ENCODE data around the gene ENOX1. TPM values are rescaled to one million over a fixed set of nuclear protein-coding genes. Genes with fewer than 3 reads are reported as not detected.

The ENOX1 gene
- total and polyA plus RNA-seq, 2 of the 8 experiments (the other 6 are each of a cell fraction or from before 2014, with no cell fraction given), result 0.23 to 0.37 TPM

GRCh38 chr13:43760257-43760656, 26.5 kb downstream of the ENOX1 start:
- H3K4me3 ChIP-seq (ENCODE audit: extremely low read depth in 1 of 4, insufficient read depth in 2 of 4, low read depth in 3 of 4, low read length in 4 of 4), result no peak overlapping the region
- no peak overlapping the region for H2BK120ac ChIP-seq (replicated peaks; ENCODE audit: low read depth, low read length)
- FAIRE-seq (no peak), DNase-seq (ENCODE audit: low read depth in 1 of 2, low spot score in 2 of 2) (no peak)
- H3K4me1 ChIP-seq (replicated peaks in 1 of 4; ENCODE audit: control insufficient read depth in 3 of 4, insufficient read depth in 4 of 4, low read length in 3 of 4), result peaks cover 0 to 6% (median 1%) of the 10 kb centered on the region in 4 experiments; a peak in 2 of 7 replicates
- no peak overlapping the region for H3K4me2 ChIP-seq (ENCODE audit: insufficient read depth in 1 of 2, low read depth in 2 of 2, low read length in 2 of 2)
- no peaks in the 10 kb centered on the region for H3K36me3 ChIP-seq (ENCODE audit: control insufficient read depth in 2 of 4, insufficient read depth in 4 of 4, low read length in 3 of 4)
- H3K79me2 ChIP-seq (ENCODE audit: control insufficient read depth in 1 of 2, insufficient read depth in 2 of 2, low read length in 2 of 2), result no peaks in the 10 kb centered on the region
- WGBS, 2 experiments (ENCODE audit: extremely low coverage in 1 of 2, insufficient coverage in 1 of 2, insufficient read length in 1 of 2, insufficient replicate concordance in 2 of 2, low coverage in 1 of 2, low lambda C conversion rate in 2 of 2, missing lambda C conversion rate in 1 of 2), result 76% methylated on average over 3 of the region's 3 CpGs; no CpG with 5 or more reads in 1 of the 2 experiments
- H3K4ac ChIP-seq (replicated peaks; ENCODE audit: insufficient read length, low read depth, low read length), result no peak overlapping the region
- CTCF ChIA-PET (ENCODE audit: partially characterized antibody), result no interaction called here
- H2AFZ ChIP-seq (ENCODE audit: low read length), result no peak overlapping the region
- no peak overlapping the region for H4K8ac ChIP-seq (ENCODE audit: extremely low read depth, insufficient read depth, low read length)
- no peaks in the 10 kb centered on the region for H3K9me3 ChIP-seq (ENCODE audit: insufficient read depth in 2 of 2, low read depth in 1 of 2, low read length in 1 of 2)
- H2AK5ac ChIP-seq (ENCODE audit: low read depth, low read length), result no peak overlapping the region
- POLR2A ChIA-PET (ENCODE audit: partially characterized antibody), result no interaction called here
- no peak overlapping the region for H2BK5ac ChIP-seq (ENCODE audit: low read depth, low read length)
- no peaks in the 10 kb centered on the region for H4K20me1 ChIP-seq (replicated peaks in 1 of 2; ENCODE audit: control insufficient read depth in 1 of 2, insufficient read depth in 2 of 2, low read length in 2 of 2)
- TF ChIP-seq RAD21 (IDR thresholded peaks at IDR 0.05 in 1 of 2, conservative IDR thresholded peaks at IDR 0.05 in 1 of 2; ENCODE audit: low read depth in 2 of 2, low read length in 2 of 2), result no peak
- TF ChIP-seq BRCA1 (IDR thresholded peaks at IDR 0.05; ENCODE audit: low read depth, low read length), result no peak
- no peak for TF ChIP-seq FOSL1 (IDR thresholded peaks at IDR 0.05; ENCODE audit: insufficient read depth, low read depth, low read length)
- H2BK15ac ChIP-seq (ENCODE audit: low read length), result no peak overlapping the region
- H3K56ac ChIP-seq (replicated peaks; ENCODE audit: insufficient read length, low read depth, low read length), result no peak overlapping the region
- H3K27me3 ChIP-seq (replicated peaks in 1 of 4; ENCODE audit: control insufficient read depth in 3 of 4, extremely low read depth in 1 of 4, insufficient read depth in 3 of 4, low read length in 3 of 4), result no peaks in the 10 kb centered on the region
- H3K79me1 ChIP-seq (ENCODE audit: low read depth, low read length), result no peaks in the 10 kb centered on the region
- no peaks in the 10 kb centered on the region for H3K23me2 ChIP-seq (ENCODE audit: low read depth, low read length)
- no peak overlapping the region for H4K91ac ChIP-seq (replicated peaks; ENCODE audit: insufficient read length, low read length)
- H3K27ac ChIP-seq (ENCODE audit: low read depth, low read length), result no peak overlapping the region
- H3K18ac ChIP-seq (ENCODE audit: extremely low read depth, low read length), result no peak overlapping the region
- no peak overlapping the region for H3K9ac ChIP-seq (replicated peaks in 1 of 4; ENCODE audit: extremely low read depth in 1 of 4, low read depth in 3 of 4, low read length in 3 of 4)
- no peak overlapping the region for H2BK20ac ChIP-seq (ENCODE audit: low read length)
- H3K23ac ChIP-seq (ENCODE audit: insufficient read length), result no peak overlapping the region
- no peak overlapping the region for H4K5ac ChIP-seq (ENCODE audit: insufficient read length, low read depth, low read length)
- no peak overlapping the region for H3K14ac ChIP-seq (ENCODE audit: insufficient read length)
- H2BK12ac ChIP-seq (ENCODE audit: low read depth, low read length), result no peak overlapping the region

Data from H1 (cell line).